Endodermal cell (in vitro differentiated cells): Measurements from ENCODE around the gene ORC2. TPM values are rescaled to one million over a fixed set of nuclear protein-coding genes. Genes with fewer than 3 reads are reported as not detected.

Experiments
- DNase-seq: peaks from one replicate; pipeline ENCODE4 v3.0.0-alpha.2; 2017
- H3K27ac ChIP-seq: 2 replicates; pipeline ENCODE4 v1.5.1; 2013; ENCODE audit warnings: mild to moderate bottlenecking, low read depth, low read length, moderate library complexity
- H3K27me3 ChIP-seq: 2 replicates; pipeline ENCODE4 v1.6.1; 2013; ENCODE audit warnings: mild to moderate bottlenecking, low read length, moderate library complexity; ENCODE audit not compliant: insufficient read depth, control insufficient read depth, poor library complexity, severe bottlenecking
- H3K36me3 ChIP-seq: 2 replicates; pipeline ENCODE4 v1.7.0; 2013; ENCODE audit warnings: mild to moderate bottlenecking, low read length, moderate library complexity; ENCODE audit not compliant: control insufficient read depth, insufficient read depth
- H3K4me1 ChIP-seq: one replicate; pipeline ENCODE4 v1.7.0; 2013; ENCODE audit warnings: low read length; ENCODE audit not compliant: control insufficient read depth, insufficient read depth
- H3K4me3 ChIP-seq: 2 replicates; pipeline ENCODE4 v1.5.1; 2013; ENCODE audit warnings: mild to moderate bottlenecking, low read length, moderate library complexity
- H3K9ac ChIP-seq: 2 replicates; pipeline ENCODE4 v1.6.1; 2013; ENCODE audit warnings: mild to moderate bottlenecking, low read length, moderate library complexity; ENCODE audit not compliant: poor library complexity, severe bottlenecking; ENCODE audit errors: extremely low read depth
- H3K9me3 ChIP-seq: 2 replicates; pipeline ENCODE4 v1.6.1; 2013; ENCODE audit warnings: mild to moderate bottlenecking, low read length, moderate library complexity; ENCODE audit not compliant: control insufficient read depth
- H3K27ac Mint-ChIP-seq: 2 replicates; pipeline ENCODE4 v1.8.0; 2020; ENCODE audit warnings: mixed read lengths
- H3K27me3 Mint-ChIP-seq: 2 replicates; pipeline ENCODE4 v1.8.0; 2021; ENCODE audit warnings: mild to moderate bottlenecking, mixed read lengths; ENCODE audit not compliant: insufficient read depth
- H3K36me3 Mint-ChIP-seq: 2 replicates; pipeline ENCODE4 v1.8.0; 2020; ENCODE audit warnings: low read depth, mixed read lengths
- H3K4me1 Mint-ChIP-seq: 2 replicates; pipeline ENCODE4 v1.8.0; 2020; ENCODE audit warnings: mixed read lengths
- H3K4me3 Mint-ChIP-seq: 2 replicates; pipeline ENCODE4 v1.8.0; 2020; ENCODE audit warnings: mild to moderate bottlenecking, moderate library complexity, mixed read lengths
- H3K9me3 Mint-ChIP-seq: 2 replicates; pipeline ENCODE4 v1.8.0; 2020; ENCODE audit warnings: mild to moderate bottlenecking, mixed read lengths
- CTCF ChIP-seq: fragments of 200-600 bp; sonication (generic); conservative IDR thresholded peaks from 2 replicates; pipeline ENCODE4 v1.5.0; 2021; ENCODE audit warnings: antibody characterized with exemption, mild to moderate bottlenecking
- WGBS, 2 experiments: methylation state at CpG; one replicate each; pipeline versions ENCODE4 v1.1.5 to v1.1.7; 2013; ENCODE audit warnings: missing lambda C conversion rate in 2 of 2, mixed read lengths in 1 of 2; ENCODE audit not compliant: insufficient coverage in 1 of 2, insufficient read length in 1 of 2; 5-methylcytosine and 5-hydroxymethylcytosine counted together
- total RNA-seq, 2 donors: library from RNA; stranded (reverse); fragmentation: NEBNext Ultra II Directional in 1 of 2; extraction: Animal tissue kit (Norgen Biotek cat#: 25700) in 1 of 2; gene quantifications; 2 replicates in 1 of 2; 3 replicates in 1 of 2; pipeline ENCODE4 v1.2.1, GENCODE V29; 2021

ORC2 gene
- total RNA-seq, 2 donors from 2014 or later, result 68.9 to 129 TPM

- Histone ChIP-seq H3K9me3 (no peaks in the 10 kb centered on the region), H3K4me3 (no peak overlapping the region), H3K9ac (no peak overlapping the region), H3K36me3 (peaks cover 97% of the 10 kb centered on the region), H3K27me3 (no peaks in the 10 kb centered on the region), H3K4me1 (no peaks in the 10 kb centered on the region), H3K27ac (no peak overlapping the region)
- Mint-ChIP-seq H3K4me3 (no peak overlapping the region), H3K9me3 (peaks cover 3% of the 10 kb centered on the region), H3K27me3 (peaks cover 2% of the 10 kb centered on the region), H3K4me1 (no peaks in the 10 kb centered on the region), H3K27ac (no peak overlapping the region), H3K36me3 (peaks cover 65% of the 10 kb centered on the region)
- WGBS, 2 experiments, result 97 to 98% methylated on average over 7 to 12 of the region's 12 CpGs
- no peak for TF ChIP-seq CTCF
- no peak for DNase-seq
These were observed 18.7 kb downstream of the ORC2 start for GRCh38 chr2:200944467-200945394.

- Mint-ChIP-seq H3K4me1 (peaks cover 7% of the 10 kb centered on the region), H3K27ac (no peak overlapping the region), H3K4me3 (no peak overlapping the region), H3K36me3 (peaks cover 64% of the 10 kb centered on the region), H3K9me3 (peaks cover 3% of the 10 kb centered on the region), H3K27me3 (peaks cover 2% of the 10 kb centered on the region)
- no peak for DNase-seq
- no peak overlapping the region for H3K9ac ChIP-seq
- no peaks in the 10 kb centered on the region for H3K4me1 ChIP-seq
- no peaks in the 10 kb centered on the region for H3K27me3 ChIP-seq
- no peak for TF ChIP-seq CTCF
- no peak overlapping the region for H3K27ac ChIP-seq
- H3K9me3 ChIP-seq, result no peaks in the 10 kb centered on the region
- peaks cover 90% of the 10 kb centered on the region for H3K36me3 ChIP-seq
- no peak overlapping the region for H3K4me3 ChIP-seq
- WGBS, 2 experiments, result 94% methylated on average over 1 of the region's 1 CpG; no CpG with 5 or more reads in 1 of the 2 experiments
These were observed 19.8 kb downstream of the ORC2 start for GRCh38 chr2:200943527-200944105.

GRCh38 chr2:200939832-200940231, 23.6 kb downstream of the ORC2 start:
- no peak overlapping the region for H3K4me3 Mint-ChIP-seq
- 97 to 100% methylated on average over 1 of the region's 1 CpG for WGBS, 2 experiments
- Histone ChIP-seq H3K27ac (no peak overlapping the region), H3K4me1 (no peaks in the 10 kb centered on the region), H3K4me3 (no peak overlapping the region), H3K27me3 (no peaks in the 10 kb centered on the region), H3K9ac (no peak overlapping the region), H3K9me3 (no peaks in the 10 kb centered on the region), H3K36me3 (peaks cover 89% of the 10 kb centered on the region)
- peaks cover 3% of the 10 kb centered on the region for H3K9me3 Mint-ChIP-seq
- peaks cover 7% of the 10 kb centered on the region for H3K4me1 Mint-ChIP-seq
- no peak overlapping the region for H3K27ac Mint-ChIP-seq
- peaks cover 69% of the 10 kb centered on the region for H3K36me3 Mint-ChIP-seq
- no peak for DNase-seq
- H3K27me3 Mint-ChIP-seq, result peaks cover 2% of the 10 kb centered on the region
- no peak for TF ChIP-seq CTCF
